Epithelial cell of umbilical artery (primary cell): Measurements from ENCODE around the gene BRI3BP. TPM values are rescaled to one million over a fixed set of nuclear protein-coding genes. Genes with fewer than 3 reads are reported as not detected.

Source experiments
- total RNA-seq: library from RNA; depleted of rRNA; stranded (reverse); fragments of >200 nt; gene quantifications from 2 replicates; pipeline ENCODE4 v1.2.3, GENCODE V29; 2014

BRI3BP gene
- 5.2 and 7.1 TPM in 2 replicates for total RNA-seq

GRCh38 chr12:124993626-124994436 is at the start of gene BRI3BP:
BRI3BP (plus strand) TSS chr12:124993645; CDS start chr12:124993791, 146 bp downstream.

GRCh38 chr12:125065021-125065918 is 71.8 kb downstream of the BRI3BP start, which contains the start of gene AACS:
AACS (plus strand) TSS chr12:125065435; CDS start chr12:125065585, 150 bp downstream.

Other genes starting within 250 kb of the BRI3BP start
- 25.4 and 26.0 TPM in 2 replicates for gene SCARB1, start 129.8 kb upstream of the BRI3BP start, total RNA-seq
- gene UBC, start 79.0 kb upstream of the BRI3BP start, total RNA-seq = 1,258 and 1,575 TPM in 2 replicates
- gene DHX37, start 4.5 kb upstream of the BRI3BP start, total RNA-seq = 15.6 and 17.8 TPM in 2 replicates
- gene AACS, start 71.8 kb downstream of the BRI3BP start, total RNA-seq = 29.9 and 35.6 TPM in 2 replicates
- 0.30 and 0.32 TPM in 2 replicates for gene TMEM132B, start 192.7 kb downstream of the BRI3BP start, total RNA-seq